K562 (cell line): Measurements from ENCODE around the gene LRP1. TPM values are rescaled to one million over a fixed set of nuclear protein-coding genes. Genes with fewer than 3 reads are reported as not detected.

Experiments
- ADNP ChIP-seq: fragments of 200-800 bp; sonication (Bioruptor generic); IDR thresholded peaks from 2 replicates; pipeline ENCODE4 v1.6.1; 2016; ENCODE audit warnings: missing genetic modification characterization, missing compliant biosample characterization
- BHLHE40 ChIP-seq: IDR thresholded peaks from 2 replicates; pipeline ENCODE4 v1.6.1; 2011; ENCODE audit warnings: low read length, improper control_type of control experiment
- CEBPG ChIP-seq, 3 experiments: fragments of 200-800 bp in 1 of 3; sonication (Bioruptor generic) in 1 of 3; sonication (generic) in 1 of 3; formaldehyde crosslinking in 1 of 3; IDR thresholded peaks in 2 of 3; conservative IDR thresholded peaks in 1 of 3; 2 replicates each; pipeline versions ENCODE4 v1.6.1 to v1.8.0; 2016 to 2022; ENCODE audit warnings: missing compliant biosample characterization in 2 of 3, missing genetic modification characterization in 2 of 3, mild to moderate bottlenecking in 1 of 3, missing genetic modification reagents in 1 of 3
- DPF2 ChIP-seq: fragments of 450-650 bp; IDR thresholded peaks from 2 replicates; pipeline ENCODE4 v1.6.1; 2016
- ESRRB ChIP-seq: fragments of 250-450 bp; sonication (Bioruptor Pico); IDR thresholded peaks from 2 replicates; pipeline ENCODE4 v1.5.0; 2020; ENCODE audit warnings: mild to moderate bottlenecking, moderate library complexity, borderline replicate concordance
- JUN ChIP-seq, 2 experiments: sonication (generic) in 1 of 2; formaldehyde crosslinking in 1 of 2; IDR thresholded peaks; 2 replicates each; pipeline versions ENCODE4 v1.6.1 to v1.8.0; 2012 to 2022; ENCODE audit warnings: borderline replicate concordance in 2 of 2, mild to moderate bottlenecking in 2 of 2, improper control_type of control experiment in 1 of 2, low read depth in 1 of 2, low read length in 1 of 2, missing genetic modification reagents in 1 of 2
- KAT2B ChIP-seq: IDR thresholded peaks from one replicate; pipeline ENCODE4 v1.6.1; 2012; ENCODE audit warnings: low read depth, mild to moderate bottlenecking, control low read depth, inconsistent platforms, low read length, moderate library complexity
- KDM5B ChIP-seq: fragments of 200-600 bp; sonication (generic); IDR thresholded peaks from 2 replicates; pipeline ENCODE4 v1.6.1; 2012; ENCODE audit warnings: low read depth, mild to moderate bottlenecking, moderate library complexity, low read length, control low read depth, inconsistent platforms; ENCODE audit not compliant: insufficient replicate concordance
- MECOM ChIP-seq: fragments of 250-450 bp; sonication (Bioruptor Pico); IDR thresholded peaks from 2 replicates; pipeline ENCODE4 v1.8.0; 2022; ENCODE audit warnings: inconsistent platforms
- NFIX ChIP-seq: fragments of 250-450 bp; sonication (Bioruptor Pico); IDR thresholded peaks from 2 replicates; pipeline ENCODE4 v1.4.0; 2020; ENCODE audit warnings: low read depth, mild to moderate bottlenecking, moderate library complexity
- NR4A1 ChIP-seq, 2 experiments: fragments of 250-450 bp in 1 of 2; fragments of 450-650 bp in 1 of 2; sonication (Bioruptor Pico) in 1 of 2; IDR thresholded peaks; 2 replicates each; pipeline versions ENCODE4 v1.4.0 to v1.6.1; 2016 to 2020; ENCODE audit warnings: mild to moderate bottlenecking in 2 of 2, missing compliant biosample characterization in 1 of 2, missing genetic modification characterization in 1 of 2, moderate library complexity in 1 of 2
- PHF8 ChIP-seq: fragments of 200-600 bp; sonication (generic); IDR thresholded peaks from 2 replicates; pipeline ENCODE4 v1.6.1; 2012; ENCODE audit warnings: mixed run types, mild to moderate bottlenecking, inconsistent platforms, low read length, moderate library complexity, borderline replicate concordance
- POLR2A ChIP-seq: fragments of 450-650 bp; conservative IDR thresholded peaks from 2 replicates; pipeline ENCODE4 v1.6.1; 2016
- POLR2AphosphoS5 ChIP-seq: IDR thresholded peaks from 2 replicates; pipeline ENCODE4 v1.6.1; 2011; ENCODE audit warnings: mild to moderate bottlenecking, low read depth, low read length, moderate library complexity; ENCODE audit not compliant: control insufficient read depth, insufficient read depth
- POLR3A ChIP-seq: IDR thresholded peaks from 2 replicates; pipeline ENCODE4 v1.6.1; 2011; ENCODE audit warnings: borderline replicate concordance, mild to moderate bottlenecking, moderate library complexity; ENCODE audit not compliant: insufficient read length, insufficient read depth; ENCODE audit errors: extremely low read depth
- TAL1 ChIP-seq: fragments of 450-650 bp; IDR thresholded peaks from 2 replicates; pipeline ENCODE4 v1.6.1; 2016; ENCODE audit warnings: mild to moderate bottlenecking
- TCF7L2 ChIP-seq: fragments of 150-350 bp; IDR thresholded peaks from 2 replicates; pipeline ENCODE4 v1.6.1; 2016; ENCODE audit warnings: low read depth, mild to moderate bottlenecking, low read length, moderate library complexity
- TEAD4 ChIP-seq, 2 experiments: sonication (generic) in 1 of 2; formaldehyde crosslinking in 1 of 2; IDR thresholded peaks; 2 replicates each; pipeline versions ENCODE4 v1.6.1 to v1.8.0; 2012 to 2022; ENCODE audit warnings: borderline replicate concordance in 1 of 2, inconsistent platforms in 1 of 2, low read length in 1 of 2, mild to moderate bottlenecking in 1 of 2, missing genetic modification reagents in 1 of 2
- TFAM ChIP-seq: fragments of 250-450 bp; sonication (Bioruptor Pico); conservative IDR thresholded peaks from 2 replicates; pipeline ENCODE4 v1.5.0; 2021; ENCODE audit warnings: mild to moderate bottlenecking, moderate library complexity
- WHSC1 ChIP-seq: IDR thresholded peaks from one replicate; pipeline ENCODE4 v1.6.1; 2012; ENCODE audit warnings: low read length, control low read depth, inconsistent platforms
- ZNF3 ChIP-seq: fragments of 250-450 bp; sonication (Bioruptor Pico); IDR thresholded peaks from 2 replicates; pipeline ENCODE4 v1.5.0; 2021; ENCODE audit warnings: mild to moderate bottlenecking, moderate library complexity
- ZNF507 ChIP-seq: conservative IDR thresholded peaks from 2 replicates; pipeline ENCODE4 v1.6.1; 2017; ENCODE audit warnings: missing genetic modification characterization, missing compliant biosample characterization
- ZNF785 ChIP-seq: fragments of 250-450 bp; sonication (Bioruptor Pico); IDR thresholded peaks from 2 replicates; pipeline ENCODE4 v1.4.0; 2020; ENCODE audit warnings: mild to moderate bottlenecking
- polyA plus RNA-seq, 8 experiments: library from polyadenylated mRNA; depleted of rRNA in 4 of 8; stranded (reverse) in 5 of 8; unstranded in 3 of 8; fragments of >200 nt; fragmentation: Nextera tagmentation in 2 of 8; fragmentation: Illumina TruSeq in 1 of 8; extraction: Ambion mirVana in 2 of 8; extraction: Trizol in 1 of 8; gene quantifications; 2 replicates each; pipeline versions ENCODE4 v1.2.1 to v1.2.3, GENCODE V29; 2011 to 2014; ENCODE audit warnings: inconsistent platforms in 1 of 8, missing spikeins in 1 of 8
- total RNA-seq, 7 experiments: library from RNA; depleted of rRNA in 6 of 7; stranded (reverse); fragments of >200 nt in 6 of 7; fragmentation: Illumina TruSeq in 2 of 7; extraction: Trizol in 2 of 7; gene quantifications; 2 replicates each; pipeline versions ENCODE4 v1.2.1 to v1.2.3, GENCODE V29; 2011 to 2021; ENCODE audit warnings: low replicate concordance in 1 of 7
- TF ChIP-seq, protein P1 (sequence below): sonication (generic); formaldehyde crosslinking; IDR thresholded peaks from 2 replicates; pipeline ENCODE4 v1.8.0; 2022; ENCODE audit warnings: mild to moderate bottlenecking, missing genetic modification reagents

LRP1 gene
- total and polyA plus RNA-seq, 9 of the 15 experiments (the other 6 are each of a cell fraction or from before 2014, with no cell fraction given): 0.04 to 0.64 (median 0.19) TPM; not detected in 2

DNA sequence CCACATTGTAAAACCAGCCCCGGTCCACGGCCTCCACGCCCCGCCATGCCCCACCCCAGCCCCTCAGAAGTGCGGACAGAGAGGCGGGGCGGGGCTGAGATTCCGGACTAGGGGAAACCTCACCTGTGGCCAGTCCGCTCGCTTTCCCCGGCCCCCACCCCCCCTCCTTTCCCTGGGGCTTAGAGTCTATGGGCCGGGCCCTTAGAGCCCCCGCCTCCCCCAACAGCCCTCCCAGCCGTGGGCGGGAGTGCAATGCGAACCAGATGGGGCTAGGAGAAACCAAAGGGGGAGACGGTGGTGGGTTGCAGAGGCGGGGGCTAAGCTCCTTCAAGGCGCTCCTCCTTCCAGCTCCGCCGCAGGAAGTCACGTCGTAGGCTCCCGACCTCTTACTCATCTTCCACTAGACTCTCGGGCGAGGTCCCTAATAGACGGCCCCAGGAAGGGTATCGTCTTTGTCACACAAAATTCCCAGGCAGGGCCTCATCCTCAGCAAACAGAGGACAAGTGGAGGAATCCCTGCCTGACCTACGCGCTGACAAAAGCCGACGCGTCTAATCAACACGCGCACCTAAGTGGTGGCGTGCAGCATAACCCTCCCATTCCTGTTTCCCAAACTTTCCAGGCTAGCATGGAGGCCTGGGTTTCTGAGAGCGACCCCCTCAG, 40.5 kb upstream of the LRP1 start (continued):
- no peak for TF ChIP-seq TAL1
- no peak for TF ChIP-seq WHSC1
- TF ChIP-seq KAT2B: no peak
- peak; percentile 57; the same call in 1 of the 2 replicates for TF ChIP-seq POLR2AphosphoS5
- no peak for TF ChIP-seq ZNF3
- TF ChIP-seq ESRRB (CRISPR knock-in tag): no peak
- TF ChIP-seq ZNF507: no peak
- TF ChIP-seq KDM5B: no peak
- peak; percentile 84 for TF ChIP-seq POLR2A
- TF ChIP-seq NFIX: no peak
- TF ChIP-seq, protein P1, sequence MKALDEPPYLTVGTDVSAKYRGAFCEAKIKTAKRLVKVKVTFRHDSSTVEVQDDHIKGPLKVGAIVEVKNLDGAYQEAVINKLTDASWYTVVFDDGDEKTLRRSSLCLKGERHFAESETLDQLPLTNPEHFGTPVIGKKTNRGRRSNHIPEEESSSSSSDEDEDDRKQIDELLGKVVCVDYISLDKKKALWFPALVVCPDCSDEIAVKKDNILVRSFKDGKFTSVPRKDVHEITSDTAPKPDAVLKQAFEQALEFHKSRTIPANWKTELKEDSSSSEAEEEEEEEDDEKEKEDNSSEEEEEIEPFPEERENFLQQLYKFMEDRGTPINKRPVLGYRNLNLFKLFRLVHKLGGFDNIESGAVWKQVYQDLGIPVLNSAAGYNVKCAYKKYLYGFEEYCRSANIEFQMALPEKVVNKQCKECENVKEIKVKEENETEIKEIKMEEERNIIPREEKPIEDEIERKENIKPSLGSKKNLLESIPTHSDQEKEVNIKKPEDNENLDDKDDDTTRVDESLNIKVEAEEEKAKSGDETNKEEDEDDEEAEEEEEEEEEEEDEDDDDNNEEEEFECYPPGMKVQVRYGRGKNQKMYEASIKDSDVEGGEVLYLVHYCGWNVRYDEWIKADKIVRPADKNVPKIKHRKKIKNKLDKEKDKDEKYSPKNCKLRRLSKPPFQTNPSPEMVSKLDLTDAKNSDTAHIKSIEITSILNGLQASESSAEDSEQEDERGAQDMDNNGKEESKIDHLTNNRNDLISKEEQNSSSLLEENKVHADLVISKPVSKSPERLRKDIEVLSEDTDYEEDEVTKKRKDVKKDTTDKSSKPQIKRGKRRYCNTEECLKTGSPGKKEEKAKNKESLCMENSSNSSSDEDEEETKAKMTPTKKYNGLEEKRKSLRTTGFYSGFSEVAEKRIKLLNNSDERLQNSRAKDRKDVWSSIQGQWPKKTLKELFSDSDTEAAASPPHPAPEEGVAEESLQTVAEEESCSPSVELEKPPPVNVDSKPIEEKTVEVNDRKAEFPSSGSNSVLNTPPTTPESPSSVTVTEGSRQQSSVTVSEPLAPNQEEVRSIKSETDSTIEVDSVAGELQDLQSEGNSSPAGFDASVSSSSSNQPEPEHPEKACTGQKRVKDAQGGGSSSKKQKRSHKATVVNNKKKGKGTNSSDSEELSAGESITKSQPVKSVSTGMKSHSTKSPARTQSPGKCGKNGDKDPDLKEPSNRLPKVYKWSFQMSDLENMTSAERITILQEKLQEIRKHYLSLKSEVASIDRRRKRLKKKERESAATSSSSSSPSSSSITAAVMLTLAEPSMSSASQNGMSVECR: peak; percentile 49; the same call in 1 of the 2 replicates
- no peak for TF ChIP-seq JUN (IDR thresholded peaks at IDR 0.05; ENCODE audit: borderline replicate concordance, low read depth, low read length)
- TF ChIP-seq JUN (CRISPR knock-in tag; IDR thresholded peaks at IDR 0.05; ENCODE audit: borderline replicate concordance): no peak
- TF ChIP-seq ADNP (tag): no peak
- TF ChIP-seq ZNF785: no peak
- no peak for TF ChIP-seq TCF7L2
- no peak for TF ChIP-seq CEBPG (CRISPR knock-in tag; IDR thresholded peaks at IDR 0.05)
- TF ChIP-seq CEBPG (tag; conservative IDR thresholded peaks at IDR 0.05 in 1 of 2, IDR thresholded peaks at IDR 0.05 in 1 of 2): no peak
- TF ChIP-seq MECOM: no peak
- no peak for TF ChIP-seq POLR3A
- TF ChIP-seq BHLHE40: no peak
- TF ChIP-seq DPF2: no peak; the same call in 1 of the 2 replicates
- TF ChIP-seq TFAM (CRISPR knock-in tag): no peak
- no peak; the same call in 1 of the 2 replicates for TF ChIP-seq TEAD4 (IDR thresholded peaks at IDR 0.05; ENCODE audit: low read length)
- no peak for TF ChIP-seq TEAD4 (CRISPR knock-in tag; IDR thresholded peaks at IDR 0.05; ENCODE audit: borderline replicate concordance)
- TF ChIP-seq PHF8: peak; percentile 23; the same call in 1 of the 2 replicates
- TF ChIP-seq NR4A1 (CRISPR knock-in tag; IDR thresholded peaks at IDR 0.05): no peak
- TF ChIP-seq NR4A1 (tag; IDR thresholded peaks at IDR 0.05): no peak
